ENCODE results near the gene NDUFB7.

NDUFB7 gene

DNA sequence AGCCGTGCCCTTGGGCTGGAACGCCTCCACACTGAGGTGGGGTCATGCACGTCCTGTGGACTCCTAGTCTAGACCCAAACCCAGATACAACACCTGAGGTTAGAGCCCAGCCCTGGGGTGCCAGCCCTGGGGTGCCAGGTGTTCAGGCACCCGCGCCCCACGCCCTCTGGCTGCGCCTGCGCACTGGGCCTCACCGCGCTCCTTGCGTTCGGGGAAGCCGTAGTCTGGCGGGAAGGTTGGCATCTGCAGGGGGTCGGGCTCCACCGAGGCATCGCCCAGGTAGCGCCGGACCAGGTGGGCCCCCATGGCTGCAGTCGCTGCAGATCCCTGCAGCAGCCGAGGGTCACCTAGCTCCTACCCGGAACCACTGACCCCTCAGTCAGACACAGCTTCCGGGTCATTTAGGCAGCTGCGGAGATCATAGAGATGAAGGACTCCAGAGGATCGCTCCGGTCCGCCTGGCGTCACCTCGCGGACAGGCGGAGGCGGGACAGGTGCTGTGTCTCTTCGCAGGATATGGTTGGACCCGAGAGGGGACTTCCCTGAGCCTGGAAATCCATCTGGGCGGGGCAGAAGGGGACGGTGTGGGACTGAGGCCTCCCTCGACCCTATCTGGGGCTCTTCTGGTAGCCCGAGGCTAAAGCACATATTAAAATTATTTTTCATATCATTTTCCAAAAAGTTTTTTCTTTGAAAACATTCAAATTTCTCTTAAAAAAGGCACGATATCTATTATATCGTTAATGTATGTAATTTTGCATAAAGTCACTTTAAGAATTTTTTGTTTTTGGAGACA is at the start of gene NDUFB7:
Gene NDUFB7, minus strand, starts transcription at position 372 of the 796 bp plus-strand sequence. Its CDS starts 66 bp downstream, at position 306.
- TF ChIP-seq GATA3 (IDR thresholded peaks at IDR 0.05; ENCODE audit: low read depth, low read length), result no peak
- TF ChIP-seq GATA2 (IDR thresholded peaks at IDR 0.05; ENCODE audit: low read depth, low read length), result no peak

DNA sequence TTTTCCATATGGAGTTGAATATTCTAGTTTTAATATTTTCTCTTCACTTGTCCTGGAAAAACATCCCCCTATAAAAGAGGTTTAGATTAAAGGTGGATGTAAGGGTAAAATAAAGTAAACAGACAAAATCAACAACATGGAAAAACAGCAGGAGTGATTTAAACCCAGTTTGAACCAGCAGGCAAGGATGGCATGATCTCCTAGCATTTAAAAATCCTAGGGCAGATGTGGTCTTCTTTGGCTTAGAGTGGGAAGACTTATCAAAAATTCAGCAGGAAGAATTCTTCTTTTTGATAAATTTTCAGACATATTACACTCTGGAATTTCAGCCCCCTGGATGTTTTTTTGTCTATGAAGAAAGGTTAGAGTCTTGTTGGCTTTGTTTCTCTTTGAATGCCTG is 47.5 kb upstream of the NDUFB7 start:
- no peak for TF ChIP-seq GATA2 (IDR thresholded peaks at IDR 0.05; ENCODE audit: low read depth, low read length)

DNA sequence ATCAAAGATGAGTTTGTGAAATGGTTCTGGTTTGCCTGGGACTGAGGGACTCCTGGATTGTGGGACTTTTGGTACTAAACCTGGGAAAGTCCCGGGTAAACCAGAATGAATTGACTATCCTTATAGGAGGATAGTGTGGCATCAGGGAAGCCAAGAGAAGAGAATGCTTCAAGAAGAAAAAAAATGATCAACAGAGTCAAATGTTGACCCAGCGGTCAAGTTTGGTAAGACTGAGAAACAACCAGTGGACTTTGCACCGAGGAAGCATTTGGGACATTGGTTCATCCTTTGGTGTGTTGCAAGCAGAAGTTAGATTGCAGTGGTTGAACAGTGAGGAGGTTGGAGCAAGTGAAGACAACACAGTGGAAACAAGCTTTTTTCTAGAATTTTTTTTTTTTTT is 44.5 kb upstream of the NDUFB7 start:
- no peak for TF ChIP-seq GATA2 (IDR thresholded peaks at IDR 0.05; ENCODE audit: low read depth, low read length)
- TF ChIP-seq GATA3 (IDR thresholded peaks at IDR 0.05; ENCODE audit: low read depth, low read length), result no peak

DNA sequence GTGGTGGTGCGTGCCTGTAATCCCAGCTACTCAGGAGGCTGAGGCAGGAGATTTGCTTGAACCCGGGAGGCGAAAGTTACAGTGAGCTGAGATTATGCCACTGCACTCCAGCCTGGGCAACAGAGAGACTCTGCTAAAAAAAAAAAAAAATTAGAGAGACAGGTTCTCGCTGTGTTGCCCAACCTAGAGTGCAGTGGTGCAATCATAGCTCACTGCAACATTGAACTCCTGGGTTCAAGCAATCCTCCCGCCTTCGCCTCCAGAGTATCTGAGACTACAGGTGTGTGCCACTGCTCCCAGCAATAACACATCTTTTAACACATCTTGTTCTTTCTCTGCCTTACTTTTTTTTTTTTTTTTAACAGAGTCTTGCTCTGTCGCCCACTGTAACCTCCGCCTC is 43.8 kb upstream of the NDUFB7 start:
- TF ChIP-seq GATA2 (IDR thresholded peaks at IDR 0.05; ENCODE audit: low read depth, low read length), result no peak
- TF ChIP-seq GATA3 (IDR thresholded peaks at IDR 0.05; ENCODE audit: low read depth, low read length), result no peak

DNA sequence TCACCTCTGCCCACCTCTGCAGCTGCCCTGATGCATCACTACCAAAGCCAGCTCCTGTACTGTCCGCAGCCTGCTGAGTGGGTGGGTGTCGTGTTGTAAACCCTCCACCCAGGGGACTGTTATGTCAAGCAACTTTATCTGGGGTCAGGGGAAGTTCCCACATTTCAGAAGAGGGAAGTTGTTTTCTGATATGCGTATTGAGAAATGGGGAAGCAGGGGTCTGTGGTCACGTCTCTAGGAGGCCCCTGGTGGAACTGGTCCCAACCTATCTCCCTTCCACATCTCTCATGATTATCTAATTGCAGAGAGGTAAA is 42.2 kb upstream of the NDUFB7 start:
- no peak for TF ChIP-seq GATA3 (IDR thresholded peaks at IDR 0.05; ENCODE audit: low read depth, low read length)
- no peak for TF ChIP-seq GATA2 (IDR thresholded peaks at IDR 0.05; ENCODE audit: low read depth, low read length)

DNA sequence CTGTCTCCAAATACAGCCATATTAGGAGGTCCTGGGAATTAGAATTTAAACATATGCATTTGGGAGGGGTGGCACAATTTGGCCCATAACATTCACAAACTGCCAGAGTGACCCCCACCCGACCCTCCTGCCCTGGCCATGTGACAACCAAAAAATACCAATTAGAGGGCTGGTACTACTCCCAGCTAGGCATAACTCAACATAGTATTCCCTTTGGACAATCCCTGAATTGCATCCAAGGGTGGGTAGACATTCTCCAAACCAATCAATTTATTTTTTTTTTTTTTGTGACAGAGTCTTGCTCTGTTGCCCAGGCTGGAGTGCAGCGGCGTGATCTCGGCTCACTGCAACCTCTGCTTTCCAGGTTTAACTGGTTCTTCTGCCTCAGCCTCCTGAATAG is 40.8 kb upstream of the NDUFB7 start:
- no peak for TF ChIP-seq GATA2 (IDR thresholded peaks at IDR 0.05; ENCODE audit: low read depth, low read length)
- TF ChIP-seq GATA3 (IDR thresholded peaks at IDR 0.05; ENCODE audit: low read depth, low read length), result no peak

DNA sequence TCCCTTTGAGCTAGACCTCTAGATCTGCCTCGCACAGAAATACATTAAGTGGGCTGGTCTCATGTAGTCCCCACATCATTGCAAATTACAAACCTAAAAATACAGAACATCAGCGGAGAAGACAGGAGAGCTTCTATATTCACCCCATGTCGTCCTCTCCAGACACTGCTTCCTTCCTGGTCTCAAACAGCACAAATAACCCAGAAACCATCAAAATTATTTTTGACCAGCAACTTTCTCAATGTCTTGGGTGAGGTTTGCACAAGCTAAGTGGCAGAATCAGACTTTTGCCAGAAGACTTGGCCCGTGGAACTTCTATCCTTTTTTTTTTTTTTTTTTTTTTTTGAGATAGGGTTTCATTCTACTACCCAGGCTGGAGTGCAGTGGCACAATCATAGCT is 39.2 kb upstream of the NDUFB7 start:
- no peak for TF ChIP-seq GATA2 (IDR thresholded peaks at IDR 0.05; ENCODE audit: low read depth, low read length)
- TF ChIP-seq GATA3 (IDR thresholded peaks at IDR 0.05; ENCODE audit: low read depth, low read length), result no peak

DNA sequence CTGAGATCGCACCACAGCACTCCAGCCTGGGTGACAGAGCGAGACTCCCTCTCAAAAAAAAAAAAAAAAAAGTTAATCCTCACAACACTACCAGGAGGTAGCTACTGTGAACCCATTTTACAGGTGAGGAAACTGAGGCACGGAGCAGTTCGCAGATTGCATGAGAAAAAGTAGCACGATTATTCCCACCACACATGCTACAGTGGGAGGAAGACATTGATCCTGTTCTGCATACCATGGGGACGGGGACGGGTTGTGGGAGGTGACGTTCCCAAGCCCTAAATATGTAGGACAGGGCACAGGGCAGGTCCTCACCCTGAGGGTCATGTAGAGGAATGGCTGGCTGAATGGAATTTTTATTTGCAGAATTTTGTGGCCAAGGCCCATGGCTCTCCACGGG is 34.8 kb upstream of the NDUFB7 start:
- TF ChIP-seq GATA2 (IDR thresholded peaks at IDR 0.05; ENCODE audit: low read depth, low read length) (no peak), GATA3 (IDR thresholded peaks at IDR 0.05; ENCODE audit: low read depth, low read length) (no peak)

DNA sequence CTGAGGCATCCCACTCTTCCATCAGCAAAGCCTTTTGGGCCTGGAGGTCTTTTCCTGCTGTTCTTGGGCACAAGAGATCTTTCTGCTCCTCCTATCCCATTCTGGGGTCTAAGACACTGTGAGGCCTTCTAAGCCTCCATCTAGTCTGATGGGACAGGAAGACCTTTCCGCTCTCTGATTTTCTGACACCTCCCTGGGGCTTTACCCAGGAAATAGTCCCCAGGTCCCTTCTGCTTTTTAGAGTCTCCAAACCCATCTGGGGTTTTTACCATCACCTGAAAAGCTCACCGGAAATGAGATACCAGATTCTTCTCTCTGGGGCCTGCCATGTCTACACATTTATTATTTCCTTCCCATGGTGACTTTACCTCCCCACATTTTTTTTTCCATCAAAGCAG is 32.1 kb upstream of the NDUFB7 start:
- no peak for TF ChIP-seq GATA2 (IDR thresholded peaks at IDR 0.05; ENCODE audit: low read depth, low read length)
- no peak for TF ChIP-seq GATA3 (IDR thresholded peaks at IDR 0.05; ENCODE audit: low read depth, low read length)

DNA sequence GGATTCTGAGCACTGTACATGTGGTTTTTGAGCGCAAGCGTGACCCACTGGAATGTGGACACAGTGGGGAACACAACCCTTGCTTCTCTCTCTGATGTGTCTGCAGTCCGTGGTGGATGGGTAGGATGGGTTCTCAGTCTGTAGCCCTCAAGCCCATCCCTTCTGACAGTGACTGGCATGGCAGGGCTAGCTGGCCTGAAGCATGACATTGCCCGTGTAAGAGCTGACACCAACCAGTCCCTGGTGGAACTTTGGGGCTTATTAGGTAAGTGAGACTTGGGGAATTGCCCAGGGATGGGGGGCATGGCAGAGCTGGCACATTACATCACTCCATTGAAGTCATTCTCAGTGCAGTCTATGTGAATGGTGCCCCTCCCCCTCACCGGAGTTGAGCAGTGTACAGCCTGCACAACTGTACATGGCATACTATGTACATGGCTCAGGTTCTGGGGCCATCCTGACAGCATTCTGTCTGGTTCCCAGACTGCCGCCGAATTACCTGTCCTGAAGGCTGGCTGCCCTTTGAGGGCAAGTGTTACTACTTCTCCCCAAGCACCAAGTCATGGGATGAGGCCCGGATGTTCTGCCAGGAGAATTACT is 27.8 kb upstream of the NDUFB7 start:
- TF ChIP-seq GATA2 (IDR thresholded peaks at IDR 0.05; ENCODE audit: low read depth, low read length) (no peak), GATA3 (IDR thresholded peaks at IDR 0.05; ENCODE audit: low read depth, low read length) (no peak)

DNA sequence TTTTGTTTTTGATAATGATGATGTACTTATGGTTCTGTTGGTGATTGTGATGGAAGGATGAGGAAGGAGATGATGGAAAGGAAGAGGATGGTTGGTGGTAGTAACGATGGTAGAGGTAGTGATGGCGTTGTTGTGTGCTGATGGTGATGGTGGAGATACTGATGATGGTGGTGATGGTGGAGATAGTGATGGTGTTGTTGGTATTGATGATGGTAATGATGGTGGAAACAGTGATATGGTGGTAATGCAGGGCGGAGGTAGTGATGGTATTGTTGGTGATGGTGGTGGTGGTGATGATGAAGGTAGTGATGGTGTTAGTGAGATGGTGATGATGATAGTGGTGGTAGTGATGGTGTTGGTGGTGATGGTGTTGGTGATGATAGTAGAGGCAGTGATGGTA is 23.7 kb upstream of the NDUFB7 start:
- TF ChIP-seq GATA3 (IDR thresholded peaks at IDR 0.05; ENCODE audit: low read depth, low read length) (no peak), GATA2 (IDR thresholded peaks at IDR 0.05; ENCODE audit: low read depth, low read length) (no peak)

DNA sequence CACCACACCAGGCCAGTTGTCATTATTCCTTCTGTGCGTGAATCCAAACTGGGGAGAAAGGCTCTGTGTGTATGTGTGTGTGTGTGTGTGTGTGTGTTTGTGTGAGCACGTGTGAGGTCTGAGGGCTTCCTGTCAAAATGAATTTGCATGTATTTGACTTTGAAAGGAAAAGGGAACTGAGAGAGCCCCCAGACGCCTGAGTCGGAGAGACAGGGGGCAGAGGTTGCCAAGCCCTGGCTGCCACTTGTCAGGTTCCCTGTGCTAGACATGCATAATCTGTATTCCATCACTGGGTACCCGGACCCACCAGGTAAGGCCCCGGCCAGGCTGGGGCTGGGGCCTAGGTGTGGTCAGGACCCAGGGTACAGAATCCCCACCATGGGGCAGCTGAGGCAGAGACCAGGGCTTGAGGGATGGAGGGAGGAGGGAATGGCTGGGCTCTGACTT is 11.1 kb upstream of the NDUFB7 start, which contains the start of gene CLEC17A:
Gene CLEC17A, plus strand, starts transcription at position 191 of the 447 bp plus-strand sequence. Its CDS starts 77 bp downstream, at position 268.
- no peak for TF ChIP-seq GATA2 (IDR thresholded peaks at IDR 0.05; ENCODE audit: low read depth, low read length)
- no peak for TF ChIP-seq GATA3 (IDR thresholded peaks at IDR 0.05; ENCODE audit: low read depth, low read length)

DNA sequence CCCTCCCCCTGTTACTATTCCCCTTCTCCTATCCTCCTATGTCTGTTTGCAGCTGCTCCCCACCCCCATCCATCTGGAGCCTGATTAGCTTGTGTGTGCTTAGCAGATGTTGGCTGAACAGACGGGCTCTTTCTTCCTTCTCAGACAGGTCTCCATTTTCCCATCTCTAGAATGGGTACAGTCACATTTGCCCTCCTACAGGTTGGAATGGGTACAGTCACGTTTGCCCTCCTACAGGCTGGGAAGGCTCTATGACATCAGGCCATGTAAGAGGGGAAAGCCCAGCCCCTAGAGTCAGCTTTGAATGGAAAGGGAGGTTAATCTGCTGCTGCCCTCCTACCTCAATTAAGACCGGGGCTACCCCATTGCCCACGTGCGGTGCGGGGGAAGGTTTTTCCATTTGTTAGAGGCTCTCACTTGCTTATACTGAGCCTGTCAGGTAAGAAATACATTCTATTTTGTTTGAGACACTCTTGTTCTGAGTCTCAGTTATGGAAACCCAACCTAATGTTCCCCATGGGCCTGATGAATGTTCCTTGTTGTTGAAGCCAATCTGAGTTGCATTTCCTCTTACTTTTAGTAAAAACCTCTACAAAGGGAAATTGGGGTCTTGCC is 8.9 kb upstream of the NDUFB7 start:
- TF ChIP-seq GATA3 (IDR thresholded peaks at IDR 0.05; ENCODE audit: low read depth, low read length) (no peak), GATA2 (IDR thresholded peaks at IDR 0.05; ENCODE audit: low read depth, low read length) (no peak)

DNA sequence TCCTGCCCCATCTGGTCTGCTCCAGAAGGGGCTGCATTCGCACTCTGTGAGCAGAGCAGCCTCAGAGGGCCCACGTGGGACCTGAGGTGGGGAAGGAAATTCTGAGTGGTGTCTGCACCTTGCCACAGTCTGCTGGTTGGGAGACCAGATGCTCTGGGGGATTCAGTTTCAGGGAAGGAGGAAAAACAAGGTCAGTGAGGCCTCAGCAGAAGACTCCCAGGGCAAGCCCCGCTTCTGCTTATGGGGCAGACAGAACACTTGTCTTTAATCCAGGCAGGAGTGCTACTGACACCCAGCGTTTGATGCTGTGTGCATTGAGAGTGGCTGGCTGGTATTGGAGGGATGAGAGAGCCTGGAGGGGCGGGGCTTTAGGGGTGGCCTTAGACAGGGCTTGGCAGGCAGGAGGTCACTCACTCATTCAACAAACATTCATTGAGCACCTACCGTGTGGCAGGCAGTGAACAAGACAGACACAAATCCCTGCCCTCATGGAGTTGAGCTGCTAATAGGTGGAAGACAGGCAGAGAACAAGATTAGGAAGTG is 6.1 kb upstream of the NDUFB7 start:
- TF ChIP-seq GATA2 (IDR thresholded peaks at IDR 0.05; ENCODE audit: low read depth, low read length) (no peak), GATA3 (IDR thresholded peaks at IDR 0.05; ENCODE audit: low read depth, low read length) (no peak)

DNA sequence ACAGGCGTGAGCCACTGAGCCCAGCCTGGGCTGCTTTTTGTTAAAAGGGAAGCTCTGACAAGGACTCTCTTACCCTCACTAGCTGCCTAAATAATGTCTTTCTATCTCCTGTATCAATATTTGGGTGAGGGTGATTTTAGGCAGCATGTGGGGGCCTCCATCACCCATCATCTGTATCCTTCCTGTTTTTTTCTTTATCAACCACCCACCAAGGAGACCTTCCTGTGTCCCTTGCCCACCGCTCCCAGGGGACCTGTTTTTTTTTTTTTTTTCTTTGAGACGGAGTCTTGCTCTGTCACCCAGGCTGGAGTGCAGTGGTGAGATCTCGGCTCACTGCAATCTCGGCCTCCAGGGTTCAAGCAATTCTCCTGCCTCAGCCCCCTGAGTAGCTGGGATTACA is 5.4 kb upstream of the NDUFB7 start:
- TF ChIP-seq GATA2 (IDR thresholded peaks at IDR 0.05; ENCODE audit: low read depth, low read length) (no peak), GATA3 (IDR thresholded peaks at IDR 0.05; ENCODE audit: low read depth, low read length) (no peak)

All from SH-SY5Y (cell line).